SH-SY5Y (cell line): ENCODE data around the gene OR2C1.

Experiments
- GATA2 ChIP-seq: IDR thresholded peaks from 2 replicates; pipeline ENCODE4 v1.6.1; 2011; ENCODE audit warnings: mild to moderate bottlenecking, low read depth, low read length
- GATA3 ChIP-seq: IDR thresholded peaks from 2 replicates; pipeline ENCODE4 v1.6.1; 2011; ENCODE audit warnings: low read depth, mild to moderate bottlenecking, low read length, moderate library complexity

DNA sequence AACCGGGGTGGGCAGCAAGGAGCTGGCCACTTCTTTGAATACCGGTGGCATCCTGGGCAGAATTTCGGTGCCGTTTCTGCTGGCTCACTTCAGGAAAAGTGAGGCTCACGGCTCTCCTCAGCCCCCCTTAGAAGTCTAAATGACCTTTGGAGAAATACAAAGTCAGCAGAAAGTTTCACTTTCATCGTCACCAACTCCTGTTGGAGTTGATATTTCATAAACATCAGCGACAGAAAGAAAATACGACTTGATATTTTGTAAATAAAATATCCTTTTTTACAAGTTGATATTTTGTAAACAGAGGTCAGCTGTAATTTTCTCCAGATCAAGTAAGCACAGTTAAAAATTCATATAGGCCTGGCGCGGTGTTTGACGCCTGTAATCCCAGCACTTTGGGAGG lies 49.6 kb upstream of the OR2C1 start:
- no peak for TF ChIP-seq GATA2
- no peak for TF ChIP-seq GATA3
